ENCODE data around the gene CTDSP2. TPM values are rescaled to one million over a fixed set of nuclear protein-coding genes. Genes with fewer than 3 reads are reported as not detected.

The CTDSP2 gene
- total RNA-seq, 1 donor, result 64.8 TPM

DNA sequence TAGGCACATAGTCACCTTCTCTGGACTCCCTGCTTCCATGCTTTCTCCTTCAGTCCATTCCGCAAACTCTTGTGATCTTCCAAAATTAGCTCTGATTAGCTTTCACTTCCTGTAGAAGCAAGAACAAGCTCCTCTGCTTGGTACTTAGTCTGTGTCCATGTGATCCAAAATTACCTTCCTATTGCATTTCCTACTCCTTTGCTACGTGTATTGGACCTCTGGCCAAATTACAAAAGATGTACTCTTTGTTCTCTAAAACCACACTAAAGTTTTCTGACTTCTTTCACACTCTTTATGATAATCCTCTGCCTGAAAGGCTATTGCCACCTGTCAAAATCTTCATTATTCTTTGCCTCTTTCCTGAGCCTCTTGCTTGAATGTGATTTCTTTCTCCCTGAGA, 64.7 kb downstream of the CTDSP2 start:
- no peak overlapping the region for H3K4me3 ChIP-seq (ENCODE audit: low read depth, low read length)
- TF ChIP-seq CTCF (IDR thresholded peaks at IDR 0.05; ENCODE audit: insufficient read depth, low read depth, low read length), result no peak
- no peak for DNase-seq (ENCODE audit: low read depth)

- DNase-seq (ENCODE audit: low read depth), result no peak
- no peak overlapping the region for H3K4me3 ChIP-seq (ENCODE audit: low read depth, low read length)
- TF ChIP-seq CTCF (IDR thresholded peaks at IDR 0.05; ENCODE audit: insufficient read depth, low read depth, low read length), result no peak
Measured at GRCh38 chr12:57781244-57781643, 65.3 kb downstream of the CTDSP2 start.

GRCh38 chr12:57780284-57780897, 66.1 kb downstream of the CTDSP2 start:
- no peak for TF ChIP-seq CTCF (IDR thresholded peaks at IDR 0.05; ENCODE audit: insufficient read depth, low read depth, low read length)
- no peak for DNase-seq (ENCODE audit: low read depth)

DNA sequence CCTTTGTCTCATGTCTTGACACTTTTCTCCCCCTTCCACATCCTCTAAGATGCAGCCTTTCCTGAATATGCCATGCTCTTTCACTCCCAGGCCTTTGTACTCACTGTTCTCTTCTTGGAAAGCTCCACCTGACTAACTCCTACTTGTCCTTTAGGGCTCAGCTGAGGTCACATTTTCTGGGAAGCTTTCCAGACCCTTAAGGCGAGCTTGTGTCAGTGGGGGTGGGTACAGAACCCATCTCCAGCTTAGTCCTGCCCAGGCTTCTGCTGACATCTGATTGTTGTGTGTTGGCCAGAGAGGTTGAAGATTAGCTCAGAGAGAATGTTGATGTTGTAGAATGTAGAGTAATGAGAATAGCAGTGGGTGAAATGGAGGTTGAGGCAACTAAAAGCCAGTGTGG, 66.8 kb downstream of the CTDSP2 start:
- no peak overlapping the region for H3K4me3 ChIP-seq (ENCODE audit: low read depth, low read length)
- DNase-seq (ENCODE audit: low read depth), result peak; percentile 33
- TF ChIP-seq CTCF (IDR thresholded peaks at IDR 0.05; ENCODE audit: insufficient read depth, low read depth, low read length), result no peak

More at GRCh38 chr12:57780284-57780897, 66.1 kb downstream of the CTDSP2 start:
- H3K4me3 ChIP-seq (ENCODE audit: low read depth, low read length), result no peak overlapping the region

- no peak overlapping the region for H3K4me3 ChIP-seq (ENCODE audit: low read depth, low read length)
- TF ChIP-seq CTCF (IDR thresholded peaks at IDR 0.05; ENCODE audit: insufficient read depth, low read depth, low read length), result no peak
- DNase-seq (ENCODE audit: low read depth), result no peak
Measured at GRCh38 chr12:57777911-57778310, 68.6 kb downstream of the CTDSP2 start.

DNA sequence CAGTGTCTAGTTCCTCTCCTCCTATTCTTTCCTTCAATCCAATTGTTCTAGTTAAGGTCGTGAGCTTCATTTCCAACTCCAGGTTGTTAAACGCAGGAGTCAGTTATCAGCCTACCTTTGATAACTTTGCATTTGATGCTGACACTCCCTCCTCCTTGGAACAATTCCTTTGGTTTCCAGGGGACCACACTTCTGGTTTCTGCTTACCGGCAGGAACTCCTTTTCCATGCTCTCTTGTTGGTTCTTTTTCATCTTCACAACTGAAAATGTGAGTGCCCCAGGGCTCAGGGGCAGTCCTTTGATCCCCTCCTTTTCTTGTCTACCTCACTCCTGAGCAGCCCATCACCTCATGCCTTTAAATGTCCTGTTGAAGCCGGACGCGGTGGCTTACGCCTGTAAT, 69.2 kb downstream of the CTDSP2 start:
- DNase-seq (ENCODE audit: low read depth), result no peak
- TF ChIP-seq CTCF (IDR thresholded peaks at IDR 0.05; ENCODE audit: insufficient read depth, low read depth, low read length), result no peak
- H3K4me3 ChIP-seq (ENCODE audit: low read depth, low read length), result no peak overlapping the region

GRCh38 chr12:57776247-57776587, 70.3 kb downstream of the CTDSP2 start:
- TF ChIP-seq CTCF (IDR thresholded peaks at IDR 0.05; ENCODE audit: insufficient read depth, low read depth, low read length), result no peak
- no peak for DNase-seq (ENCODE audit: low read depth)

More at GRCh38 chr12:57776247-57776587, 70.3 kb downstream of the CTDSP2 start:
- H3K4me3 ChIP-seq (ENCODE audit: low read depth, low read length), result no peak overlapping the region

Measured in fibroblast of villous mesenchyme (primary cell).